ENCODE data around the gene THRSP. TPM values are rescaled to one million over a fixed set of nuclear protein-coding genes. Genes with fewer than 3 reads are reported as not detected.
"Not testable (repeated sequence)": the region's sequence is repeated elsewhere in the genome, so short reads cannot be mapped to it uniquely, and the experiment has no call there.

The THRSP gene
- under 1 TPM; 0.06 to 0.08 TPM for polyA plus RNA-seq

GRCh38 chr11:78063440-78064181, at the start of gene THRSP:
Gene THRSP (plus strand): TSS chr11:78063861. CDS start chr11:78063882, 21 bp downstream.
- no peak within 1 kb of the TSS for H3K27ac ChIP-seq (ENCODE audit: low read depth in 2 of 2, low read length in 1 of 2)
- H3K9me3 ChIP-seq (ENCODE audit: control insufficient read depth in 2 of 2, insufficient read depth in 1 of 2, low read depth in 1 of 2, low read length in 1 of 2): no peaks in the 10 kb centered on the region
- H3K4me3 ChIP-seq (ENCODE audit: low read depth in 1 of 2, low read length in 2 of 2): no peak within 1 kb of the TSS
- WGBS, 2 donors: 93 to 95% methylated on average over 14 of the region's 14 CpGs
- H3K4me1 ChIP-seq (ENCODE audit: control insufficient read depth in 2 of 2, insufficient read depth in 2 of 2, low read length in 1 of 2): no peaks in the 10 kb centered on the region
- peaks cover 3 to 4% of the 10 kb centered on the region in 2 donors for H3K36me3 ChIP-seq (ENCODE audit: control insufficient read depth in 2 of 2, insufficient read depth in 2 of 2, low read length in 1 of 2)
- H3K27me3 ChIP-seq (ENCODE audit: control insufficient read depth in 1 of 2, insufficient read depth in 2 of 2, low read length in 2 of 2): no peaks in the 10 kb centered on the region

GRCh38 chr11:78014937-78015520, 48.6 kb upstream of the THRSP start:
- not testable (repeated sequence) for H3K9me3 ChIP-seq (ENCODE audit: control insufficient read depth in 2 of 2, insufficient read depth in 1 of 2, low read depth in 1 of 2, low read length in 1 of 2); H3K36me3 ChIP-seq (ENCODE audit: control insufficient read depth in 2 of 2, insufficient read depth in 2 of 2, low read length in 1 of 2); H3K4me3 ChIP-seq (ENCODE audit: low read depth in 1 of 2, low read length in 2 of 2); H3K27me3 ChIP-seq (ENCODE audit: control insufficient read depth in 1 of 2, insufficient read depth in 2 of 2, low read length in 2 of 2); H3K4me1 ChIP-seq (ENCODE audit: control insufficient read depth in 2 of 2, insufficient read depth in 2 of 2, low read length in 1 of 2); H3K27ac ChIP-seq (ENCODE audit: low read depth in 2 of 2, low read length in 1 of 2)
- WGBS, 2 donors: 78 to 84% methylated on average over 6 of the region's 6 CpGs

- H3K4me3 ChIP-seq (ENCODE audit: low read depth in 1 of 2, low read length in 2 of 2): no peak overlapping the region
- H3K4me1 ChIP-seq (ENCODE audit: control insufficient read depth in 2 of 2, insufficient read depth in 2 of 2, low read length in 1 of 2): no peaks in the 10 kb centered on the region
- H3K36me3 ChIP-seq (ENCODE audit: control insufficient read depth in 2 of 2, insufficient read depth in 2 of 2, low read length in 1 of 2): peaks cover 0 to 2% of the 10 kb centered on the region in 2 donors
- no peak overlapping the region for H3K27ac ChIP-seq (ENCODE audit: low read depth in 2 of 2, low read length in 1 of 2)
- no peaks in the 10 kb centered on the region for H3K9me3 ChIP-seq (ENCODE audit: control insufficient read depth in 2 of 2, insufficient read depth in 1 of 2, low read depth in 1 of 2, low read length in 1 of 2)
- 97 to 100% methylated on average over 1 of the region's 1 CpG for WGBS, 2 donors
- no peaks in the 10 kb centered on the region for H3K27me3 ChIP-seq (ENCODE audit: control insufficient read depth in 1 of 2, insufficient read depth in 2 of 2, low read length in 2 of 2)
Observed at GRCh38 chr11:78015878-78016277, 47.8 kb upstream of the THRSP start.

- Histone ChIP-seq H3K36me3 (ENCODE audit: control insufficient read depth in 2 of 2, insufficient read depth in 2 of 2, low read length in 1 of 2) (peaks cover 0 to 2% of the 10 kb centered on the region in 2 donors), H3K27ac (ENCODE audit: low read depth in 2 of 2, low read length in 1 of 2) (no peak overlapping the region), H3K4me1 (ENCODE audit: control insufficient read depth in 2 of 2, insufficient read depth in 2 of 2, low read length in 1 of 2) (peaks cover 4 to 8% of the 10 kb centered on the region in 2 donors), H3K27me3 (ENCODE audit: control insufficient read depth in 1 of 2, insufficient read depth in 2 of 2, low read length in 2 of 2) (no peaks in the 10 kb centered on the region), H3K4me3 (ENCODE audit: low read depth in 1 of 2, low read length in 2 of 2) (no peak overlapping the region), H3K9me3 (ENCODE audit: control insufficient read depth in 2 of 2, insufficient read depth in 1 of 2, low read depth in 1 of 2, low read length in 1 of 2) (no peaks in the 10 kb centered on the region)
- 52 to 59% methylated on average over 4 of the region's 4 CpGs for WGBS, 2 donors
Observed at GRCh38 chr11:78019808-78020207, 43.9 kb upstream of the THRSP start.

GRCh38 chr11:78020246-78020645, 43.4 kb upstream of the THRSP start:
- Histone ChIP-seq H3K36me3 (ENCODE audit: control insufficient read depth in 2 of 2, insufficient read depth in 2 of 2, low read length in 1 of 2) (peaks cover 0 to 2% of the 10 kb centered on the region in 2 donors), H3K4me1 (ENCODE audit: control insufficient read depth in 2 of 2, insufficient read depth in 2 of 2, low read length in 1 of 2) (peaks cover 4 to 8% of the 10 kb centered on the region in 2 donors), H3K27me3 (ENCODE audit: control insufficient read depth in 1 of 2, insufficient read depth in 2 of 2, low read length in 2 of 2) (no peaks in the 10 kb centered on the region), H3K27ac (ENCODE audit: low read depth in 2 of 2, low read length in 1 of 2) (no peak overlapping the region), H3K4me3 (ENCODE audit: low read depth in 1 of 2, low read length in 2 of 2) (no peak overlapping the region), H3K9me3 (ENCODE audit: control insufficient read depth in 2 of 2, insufficient read depth in 1 of 2, low read depth in 1 of 2, low read length in 1 of 2) (no peaks in the 10 kb centered on the region)
- 47 to 52% methylated on average over 3 of the region's 3 CpGs for WGBS, 2 donors

- Histone ChIP-seq H3K4me1 (ENCODE audit: control insufficient read depth in 2 of 2, insufficient read depth in 2 of 2, low read length in 1 of 2) (peaks cover 4 to 8% of the 10 kb centered on the region in 2 donors), H3K27ac (ENCODE audit: low read depth in 2 of 2, low read length in 1 of 2) (no peak overlapping the region), H3K9me3 (ENCODE audit: control insufficient read depth in 2 of 2, insufficient read depth in 1 of 2, low read depth in 1 of 2, low read length in 1 of 2) (no peaks in the 10 kb centered on the region), H3K4me3 (ENCODE audit: low read depth in 1 of 2, low read length in 2 of 2) (no peak overlapping the region), H3K36me3 (ENCODE audit: control insufficient read depth in 2 of 2, insufficient read depth in 2 of 2, low read length in 1 of 2) (peaks cover 0 to 1% of the 10 kb centered on the region in 2 donors), H3K27me3 (ENCODE audit: control insufficient read depth in 1 of 2, insufficient read depth in 2 of 2, low read length in 2 of 2) (no peaks in the 10 kb centered on the region)
- WGBS, 2 donors: 72 to 77% methylated on average over 6 of the region's 6 CpGs
Observed at GRCh38 chr11:78021611-78022010, 42.0 kb upstream of the THRSP start.

- WGBS, 2 donors: 9 to 13% methylated on average over 36 to 37 of the region's 37 CpGs
- H3K9me3 ChIP-seq (ENCODE audit: control insufficient read depth in 2 of 2, insufficient read depth in 1 of 2, low read depth in 1 of 2, low read length in 1 of 2): no peaks in the 10 kb centered on the region
- no peak within 1 kb of the TSS for H3K27ac ChIP-seq (ENCODE audit: low read depth in 2 of 2, low read length in 1 of 2)
- H3K4me3 ChIP-seq (ENCODE audit: low read depth in 1 of 2, low read length in 2 of 2): peak within 1 kb of the TSS; percentile 50 to 58
- no peaks in the 10 kb centered on the region for H3K36me3 ChIP-seq (ENCODE audit: control insufficient read depth in 2 of 2, insufficient read depth in 2 of 2, low read length in 1 of 2)
- no peaks in the 10 kb centered on the region for H3K27me3 ChIP-seq (ENCODE audit: control insufficient read depth in 1 of 2, insufficient read depth in 2 of 2, low read length in 2 of 2)
- peaks cover 4 to 8% of the 10 kb centered on the region in 2 donors for H3K4me1 ChIP-seq (ENCODE audit: control insufficient read depth in 2 of 2, insufficient read depth in 2 of 2, low read length in 1 of 2)
Observed at GRCh38 chr11:78022397-78023396, 41.0 kb upstream of the THRSP start, which contains the start of gene KCTD14. Gene KCTD14 (minus strand): TSS chr11:78023276. CDS start chr11:78023249, 27 bp downstream.

GRCh38 chr11:78023426-78023825, 40.2 kb upstream of the THRSP start:
- Histone ChIP-seq H3K27ac (ENCODE audit: low read depth in 2 of 2, low read length in 1 of 2) (no peak overlapping the region), H3K4me1 (ENCODE audit: control insufficient read depth in 2 of 2, insufficient read depth in 2 of 2, low read length in 1 of 2) (peaks cover 4 to 8% of the 10 kb centered on the region in 2 donors), H3K36me3 (ENCODE audit: control insufficient read depth in 2 of 2, insufficient read depth in 2 of 2, low read length in 1 of 2) (no peaks in the 10 kb centered on the region), H3K9me3 (ENCODE audit: control insufficient read depth in 2 of 2, insufficient read depth in 1 of 2, low read depth in 1 of 2, low read length in 1 of 2) (no peaks in the 10 kb centered on the region), H3K4me3 (ENCODE audit: low read depth in 1 of 2, low read length in 2 of 2) (peak overlapping the region; percentile 50 to 58), H3K27me3 (ENCODE audit: control insufficient read depth in 1 of 2, insufficient read depth in 2 of 2, low read length in 2 of 2) (no peaks in the 10 kb centered on the region)
- 61 to 64% methylated on average over 7 of the region's 7 CpGs for WGBS, 2 donors

- H3K9me3 ChIP-seq (ENCODE audit: control insufficient read depth in 2 of 2, insufficient read depth in 1 of 2, low read depth in 1 of 2, low read length in 1 of 2): no peaks in the 10 kb centered on the region
- H3K4me3 ChIP-seq (ENCODE audit: low read depth in 1 of 2, low read length in 2 of 2): no peak overlapping the region
- H3K36me3 ChIP-seq (ENCODE audit: control insufficient read depth in 2 of 2, insufficient read depth in 2 of 2, low read length in 1 of 2): no peaks in the 10 kb centered on the region
- no peaks in the 10 kb centered on the region for H3K27me3 ChIP-seq (ENCODE audit: control insufficient read depth in 1 of 2, insufficient read depth in 2 of 2, low read length in 2 of 2)
- H3K4me1 ChIP-seq (ENCODE audit: control insufficient read depth in 2 of 2, insufficient read depth in 2 of 2, low read length in 1 of 2): peaks cover 4 to 8% of the 10 kb centered on the region in 2 donors
- no peak overlapping the region for H3K27ac ChIP-seq (ENCODE audit: low read depth in 2 of 2, low read length in 1 of 2)
Observed at GRCh38 chr11:78025378-78025777, 38.3 kb upstream of the THRSP start.

Data from esophagus (tissue), 2 donors.